ENCODE measurements around the gene PRR30.

GRCh38 chr2:27102329-27102728 is 36.9 kb downstream of the PRR30 start:
- TF ChIP-seq RAD21 (IDR thresholded peaks at IDR 0.05; ENCODE audit: low read length), result no peak
- no peak for TF ChIP-seq CTCF (conservative IDR thresholded peaks at IDR 0.05; ENCODE audit: low read depth, low read length)
- TF ChIP-seq MXI1 (IDR thresholded peaks at IDR 0.05; ENCODE audit: borderline replicate concordance, low read depth, low read length), result no peak

All from IMR-90 (cell line).